ENCODE measurements around the gene CD8A. TPM values are rescaled to one million over a fixed set of nuclear protein-coding genes. Genes with fewer than 3 reads are reported as not detected.

Gene CD8A
- total RNA-seq, 2 experiments from 2014 or later, result 4.1 to 4.8 TPM

GRCh38 chr2:86800856-86801567 lies 10.3 kb upstream of the CD8A start:
- H3K4me1 Mint-ChIP-seq, result peaks cover 2% of the 10 kb centered on the region
- H3K4me3 Mint-ChIP-seq, result no peak overlapping the region
- no peak overlapping the region for H3K27ac Mint-ChIP-seq
- peaks cover 12% of the 10 kb centered on the region for H3K36me3 Mint-ChIP-seq (ENCODE audit: low read depth)
- peaks cover 13% of the 10 kb centered on the region for H3K9me3 Mint-ChIP-seq
- DNase-seq, result no peak
- H3K27me3 Mint-ChIP-seq, result peaks cover 20% of the 10 kb centered on the region
- ChIA-PET CTCF (no interaction called here), POLR2A (no interaction called here)

GRCh38 chr2:86794861-86795260 lies 4.1 kb upstream of the CD8A start:
- no peak overlapping the region for H3K4me3 Mint-ChIP-seq

GRCh38 chr2:86793752-86794151 lies 3.0 kb upstream of the CD8A start:
- H3K9me3 Mint-ChIP-seq, result peaks cover 22% of the 10 kb centered on the region
- peak overlapping the region; percentile 9 for H3K27ac Mint-ChIP-seq

More at GRCh38 chr2:86794861-86795260, 4.1 kb upstream of the CD8A start:
- Mint-ChIP-seq H3K27ac (no peak overlapping the region), H3K4me1 (peaks cover 39% of the 10 kb centered on the region), H3K27me3 (peaks cover 60% of the 10 kb centered on the region), H3K36me3 (ENCODE audit: low read depth) (peaks cover 19% of the 10 kb centered on the region), H3K9me3 (peaks cover 22% of the 10 kb centered on the region)
- ChIA-PET POLR2A (no interaction called here), CTCF (interaction anchor here (1.0 kb wide), 1 partner anchor 12 kb away, joined by 4 read pairs; no protein-coding TSS in a partner anchor)
- DNase-seq, result no peak

GRCh38 chr2:86791573-86791972 lies 860 bp upstream of the CD8A start:
- POLR2A ChIA-PET, result no interaction called here
- Mint-ChIP-seq H3K27ac (peak overlapping the region; percentile 15), H3K9me3 (peaks cover 14% of the 10 kb centered on the region), H3K36me3 (ENCODE audit: low read depth) (peaks cover 12% of the 10 kb centered on the region), H3K4me1 (peaks cover 41% of the 10 kb centered on the region), H3K27me3 (peaks cover 75% of the 10 kb centered on the region), H3K4me3 (peak overlapping the region; percentile 64)
- CTCF ChIA-PET, result no interaction called here
- no peak for DNase-seq

More at GRCh38 chr2:86793752-86794151, 3.0 kb upstream of the CD8A start:
- no peak for DNase-seq
- Mint-ChIP-seq H3K36me3 (ENCODE audit: low read depth) (peaks cover 19% of the 10 kb centered on the region), H3K4me3 (no peak overlapping the region), H3K4me1 (peaks cover 40% of the 10 kb centered on the region), H3K27me3 (peaks cover 67% of the 10 kb centered on the region)
- ChIA-PET POLR2A (no interaction called here), CTCF (no interaction called here)

GRCh38 chr2:86790134-86790675 lies 508 bp downstream of the CD8A start:
- no peak for DNase-seq
- H3K36me3 Mint-ChIP-seq (ENCODE audit: low read depth), result peaks cover 3% of the 10 kb centered on the region
- ChIA-PET POLR2A (interaction anchor here (0.9 to 1.2 kb wide), 2 partner anchors 8 to 27 kb away, joined by 3 to 4 read pairs; no protein-coding TSS in a partner anchor), CTCF (no interaction called here)
- peak overlapping the region; percentile 42 for H3K4me3 Mint-ChIP-seq
- peaks cover 3% of the 10 kb centered on the region for H3K9me3 Mint-ChIP-seq
- no peak overlapping the region for H3K27ac Mint-ChIP-seq
- peaks cover 67% of the 10 kb centered on the region for H3K27me3 Mint-ChIP-seq
- peaks cover 41% of the 10 kb centered on the region for H3K4me1 Mint-ChIP-seq

- Mint-ChIP-seq H3K27me3 (peaks cover 62% of the 10 kb centered on the region), H3K4me1 (peaks cover 36% of the 10 kb centered on the region), H3K36me3 (ENCODE audit: low read depth) (no peaks in the 10 kb centered on the region), H3K4me3 (peak overlapping the region; percentile 42), H3K27ac (no peak overlapping the region), H3K9me3 (no peaks in the 10 kb centered on the region)
- POLR2A ChIA-PET, result no interaction called here
- CTCF ChIA-PET, result no interaction called here
- no peak for DNase-seq
Observed at GRCh38 chr2:86789687-86790133, 1.0 kb downstream of the CD8A start.

- CTCF ChIA-PET, result no interaction called here
- POLR2A ChIA-PET, result no interaction called here
- Mint-ChIP-seq H3K4me3 (no peak overlapping the region), H3K9me3 (no peaks in the 10 kb centered on the region), H3K36me3 (ENCODE audit: low read depth) (no peaks in the 10 kb centered on the region), H3K27me3 (peaks cover 59% of the 10 kb centered on the region), H3K4me1 (peaks cover 34% of the 10 kb centered on the region), H3K27ac (no peak overlapping the region)
- no peak for DNase-seq
Observed at GRCh38 chr2:86788881-86789686, 1.6 kb downstream of the CD8A start.

- no peak for DNase-seq
- no peak overlapping the region for H3K27ac Mint-ChIP-seq
- POLR2A ChIA-PET, result no interaction called here
- no peak overlapping the region for H3K4me3 Mint-ChIP-seq
- H3K9me3 Mint-ChIP-seq, result no peaks in the 10 kb centered on the region
- CTCF ChIA-PET, result interaction anchor here (0.6 kb wide), 1 partner anchor 1196 kb away, joined by 3 read pairs; no protein-coding TSS in a partner anchor
- peaks cover 29% of the 10 kb centered on the region for H3K4me1 Mint-ChIP-seq
- H3K27me3 Mint-ChIP-seq, result peaks cover 52% of the 10 kb centered on the region
- H3K36me3 Mint-ChIP-seq (ENCODE audit: low read depth), result no peaks in the 10 kb centered on the region
Observed at GRCh38 chr2:86788165-86788564, 2.5 kb downstream of the CD8A start.

- H3K36me3 Mint-ChIP-seq (ENCODE audit: low read depth), result no peaks in the 10 kb centered on the region
- no peak overlapping the region for H3K27ac Mint-ChIP-seq
- CTCF ChIA-PET, result interaction anchor here (0.6 kb wide), 1 partner anchor 1195 kb away, joined by 3 read pairs; no protein-coding TSS in a partner anchor
- DNase-seq, result no peak
- H3K9me3 Mint-ChIP-seq, result no peaks in the 10 kb centered on the region
- H3K4me1 Mint-ChIP-seq, result peaks cover 27% of the 10 kb centered on the region
- POLR2A ChIA-PET, result interaction anchor here (0.6 kb wide), 1 partner anchor 8 kb away, joined by 3 read pairs; no protein-coding TSS in a partner anchor
- H3K4me3 Mint-ChIP-seq, result no peak overlapping the region
- peaks cover 48% of the 10 kb centered on the region for H3K27me3 Mint-ChIP-seq
Observed at GRCh38 chr2:86787736-86788135, 3.0 kb downstream of the CD8A start.

GRCh38 chr2:86786001-86786536 lies 4.6 kb downstream of the CD8A start:
- peaks cover 36% of the 10 kb centered on the region for H3K27me3 Mint-ChIP-seq
- no peaks in the 10 kb centered on the region for H3K9me3 Mint-ChIP-seq
- H3K27ac Mint-ChIP-seq, result peak overlapping the region; percentile 32
- CTCF ChIA-PET, result no interaction called here
- H3K4me1 Mint-ChIP-seq, result peaks cover 18% of the 10 kb centered on the region
- no peak for DNase-seq
- POLR2A ChIA-PET, result no interaction called here
- no peaks in the 10 kb centered on the region for H3K36me3 Mint-ChIP-seq (ENCODE audit: low read depth)
- H3K4me3 Mint-ChIP-seq, result no peak overlapping the region

GRCh38 chr2:86785456-86785855 lies 5.3 kb downstream of the CD8A start:
- POLR2A ChIA-PET, result no interaction called here
- no peaks in the 10 kb centered on the region for H3K36me3 Mint-ChIP-seq (ENCODE audit: low read depth)

GRCh38 chr2:86783615-86784339 lies 6.9 kb downstream of the CD8A start:
- H3K27me3 Mint-ChIP-seq, result peaks cover 21% of the 10 kb centered on the region
- no peak for DNase-seq
- no peak overlapping the region for H3K4me3 Mint-ChIP-seq
- no peaks in the 10 kb centered on the region for H3K36me3 Mint-ChIP-seq (ENCODE audit: low read depth)
- ChIA-PET CTCF (no interaction called here), POLR2A (no interaction called here)
- no peaks in the 10 kb centered on the region for H3K9me3 Mint-ChIP-seq
- no peak overlapping the region for H3K27ac Mint-ChIP-seq
- H3K4me1 Mint-ChIP-seq, result peaks cover 7% of the 10 kb centered on the region

More at GRCh38 chr2:86785456-86785855, 5.3 kb downstream of the CD8A start:
- Mint-ChIP-seq H3K27ac (no peak overlapping the region), H3K4me1 (peaks cover 14% of the 10 kb centered on the region), H3K27me3 (peaks cover 33% of the 10 kb centered on the region), H3K9me3 (no peaks in the 10 kb centered on the region), H3K4me3 (no peak overlapping the region)
- CTCF ChIA-PET, result no interaction called here
- no peak for DNase-seq
